Cerebellar cortex (tissue), 1 donor: ENCODE data around the gene GOLGA6A.
"Not testable (repeated sequence)": the region's sequence is repeated elsewhere in the genome, so short reads cannot be mapped to it uniquely, and the experiment has no call there.

Experiments
- DNase-seq: peaks from one replicate; pipeline ENCODE4 v3.0.0-alpha.2; 2015; ENCODE audit warnings: low spot score

The GOLGA6A gene

DNA sequence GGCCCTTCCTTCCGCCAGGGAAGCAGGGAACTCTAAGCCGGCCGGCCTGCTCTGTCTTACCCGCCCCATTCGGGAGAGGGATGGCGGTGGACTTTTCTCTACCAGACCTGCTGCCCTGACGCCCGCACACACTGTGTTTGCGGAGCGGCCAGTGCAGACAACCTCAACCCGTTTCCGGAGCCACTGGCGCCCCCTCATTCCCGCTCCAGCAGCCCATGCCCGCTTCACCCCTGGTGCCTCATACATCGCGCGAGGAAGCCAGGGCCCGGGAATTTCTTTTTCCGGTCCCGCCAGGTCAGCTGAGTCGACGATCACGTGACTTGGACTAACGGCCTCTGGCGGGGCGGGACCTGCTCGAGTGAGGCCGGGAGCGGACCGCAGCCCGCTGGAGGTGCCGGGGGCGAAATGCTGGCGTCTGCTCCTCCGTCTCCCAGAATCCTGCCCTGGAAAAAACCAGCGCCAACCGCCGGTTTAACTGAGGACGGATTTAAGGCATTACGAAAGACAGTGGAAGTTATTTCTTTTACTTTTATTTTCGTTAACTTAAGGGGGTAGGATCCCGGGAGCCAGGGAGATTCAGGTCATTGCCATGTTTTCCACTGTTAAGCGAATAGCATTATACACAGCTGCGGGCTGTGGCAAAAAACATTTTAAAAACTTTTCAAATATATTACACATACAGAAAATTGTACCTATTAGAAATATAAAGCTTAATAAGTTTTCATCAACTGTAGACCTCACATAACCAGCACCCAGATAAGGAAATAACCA, 17.8 kb upstream of the GOLGA6A start:
- peak; percentile 89 for DNase-seq

- not testable (repeated sequence) for DNase-seq
Observed at GRCh38 chr15:74096753-74097474, 14.6 kb upstream of the GOLGA6A start.

DNA sequence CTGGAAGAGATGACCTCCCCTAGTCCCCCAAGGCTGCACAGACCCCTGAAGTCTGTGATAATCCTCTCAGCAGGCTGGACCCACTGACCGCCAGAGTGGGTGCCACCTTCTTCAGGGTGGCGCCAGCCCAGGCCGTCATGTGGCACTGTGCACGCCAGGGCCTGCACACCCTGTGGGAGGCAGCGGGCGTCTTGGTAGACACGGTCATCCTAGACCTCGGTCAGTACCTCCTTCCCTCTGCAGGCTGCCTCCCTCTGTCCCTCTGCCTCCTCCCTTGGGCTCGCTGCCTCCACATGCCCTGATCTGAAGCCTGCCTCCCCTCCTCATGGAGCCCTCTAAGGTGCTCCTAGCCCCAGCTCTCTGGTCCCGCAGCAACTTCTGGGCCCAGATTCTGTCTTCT, 13.3 kb upstream of the GOLGA6A start:
- not testable (repeated sequence) for DNase-seq

DNA sequence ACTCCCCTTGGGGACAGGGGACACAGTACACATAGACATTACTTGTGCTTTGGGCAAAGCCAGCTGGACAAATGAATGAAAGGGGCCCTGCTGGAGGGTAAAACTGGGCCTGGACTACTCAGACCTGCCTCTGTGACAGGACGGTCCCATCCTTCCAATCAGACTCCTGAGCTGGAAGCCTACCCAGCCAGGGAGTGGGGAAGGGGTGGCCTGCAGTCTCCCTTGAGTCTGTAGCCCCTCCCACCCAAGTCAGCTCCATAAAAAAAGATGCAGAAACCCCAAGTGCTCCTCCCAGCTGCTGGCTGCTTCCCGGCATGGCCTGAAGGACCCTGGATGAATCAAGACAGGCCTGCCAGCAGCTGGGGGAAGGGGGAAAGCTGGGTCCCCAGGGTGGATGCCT, 12.2 kb upstream of the GOLGA6A start:
- DNase-seq: not testable (repeated sequence)

GRCh38 chr15:74075781-74076180, 6.6 kb downstream of the GOLGA6A start:
- not testable (repeated sequence) for DNase-seq

DNA sequence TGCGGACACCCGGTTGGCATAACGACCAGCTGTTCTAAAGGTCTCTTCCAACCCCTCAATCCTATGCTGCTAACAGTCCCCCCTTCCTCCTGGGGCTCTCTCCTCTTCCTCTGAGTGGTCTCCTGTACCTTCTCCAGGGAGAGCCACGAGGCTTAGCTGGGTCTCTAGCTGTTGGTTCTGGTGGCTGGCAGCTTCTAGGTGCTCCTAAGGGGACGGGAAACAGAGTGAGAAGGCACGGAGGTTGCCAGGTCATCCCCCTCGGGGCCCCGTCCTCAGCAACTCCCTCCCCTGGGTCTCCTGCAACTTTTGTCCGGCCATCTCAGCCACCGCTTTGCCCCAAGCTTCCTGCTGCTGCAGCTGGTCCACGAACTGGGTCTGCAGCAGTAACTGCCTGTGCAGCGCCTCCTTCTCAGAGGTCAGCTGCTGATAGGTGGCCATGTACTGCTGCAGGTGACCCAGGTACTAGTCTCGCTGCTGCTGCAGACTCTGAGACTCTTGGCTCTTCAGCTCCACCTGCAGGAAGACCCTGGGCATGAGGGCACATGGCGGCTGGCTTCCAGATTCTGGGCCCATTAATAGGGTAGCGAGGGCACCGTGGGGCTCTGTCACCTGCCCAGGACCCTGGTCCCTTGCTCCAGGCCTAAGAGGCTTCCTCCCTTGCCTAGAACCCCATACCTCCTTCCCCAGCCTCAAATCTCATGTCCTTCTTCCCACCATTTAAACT, 9.6 kb downstream of the GOLGA6A start:
- not testable (repeated sequence) for DNase-seq

- DNase-seq: not testable (repeated sequence)
Observed at GRCh38 chr15:74072132-74072531, 10.2 kb downstream of the GOLGA6A start.

- not testable (repeated sequence) for DNase-seq
Observed at GRCh38 chr15:74071645-74072044, 10.7 kb downstream of the GOLGA6A start.

DNA sequence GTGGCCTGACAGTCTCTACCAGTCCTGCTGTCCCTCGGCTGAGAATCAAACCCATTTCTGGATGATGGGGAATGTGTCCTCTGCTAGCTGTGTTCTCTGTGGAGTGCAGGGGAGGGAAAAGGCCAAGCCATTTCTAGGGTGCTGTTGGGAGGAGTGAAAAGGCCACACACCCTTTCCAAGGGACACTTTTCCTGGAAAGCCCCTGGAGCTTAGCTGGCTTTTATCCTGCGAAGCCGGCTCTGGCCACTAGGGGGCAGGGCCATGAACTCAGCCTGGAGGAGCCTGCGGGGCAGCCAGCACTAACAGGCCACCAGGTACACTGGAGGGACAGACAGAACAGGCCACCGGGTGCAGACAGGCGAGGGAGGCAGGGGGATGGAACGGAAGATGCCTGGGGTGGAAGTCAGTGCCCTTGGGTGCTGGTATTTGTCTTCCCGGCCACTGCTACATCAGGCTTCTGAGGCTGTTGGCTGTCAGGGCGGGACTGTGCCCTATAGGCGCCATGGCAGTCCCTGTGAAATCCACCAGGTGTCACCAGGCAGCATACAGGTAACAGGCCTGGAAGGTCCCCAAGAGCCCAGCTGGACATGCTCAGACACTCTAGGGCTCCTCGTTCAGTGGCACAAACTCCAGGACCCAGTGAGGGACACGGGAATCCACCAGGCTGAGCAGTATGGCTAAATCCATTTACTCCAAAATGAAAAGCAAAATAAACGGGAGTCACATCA, 16.5 kb downstream of the GOLGA6A start:
- DNase-seq: not testable (repeated sequence)

- DNase-seq: not testable (repeated sequence)
Observed at GRCh38 chr15:74064822-74065221, 17.5 kb downstream of the GOLGA6A start.

DNA sequence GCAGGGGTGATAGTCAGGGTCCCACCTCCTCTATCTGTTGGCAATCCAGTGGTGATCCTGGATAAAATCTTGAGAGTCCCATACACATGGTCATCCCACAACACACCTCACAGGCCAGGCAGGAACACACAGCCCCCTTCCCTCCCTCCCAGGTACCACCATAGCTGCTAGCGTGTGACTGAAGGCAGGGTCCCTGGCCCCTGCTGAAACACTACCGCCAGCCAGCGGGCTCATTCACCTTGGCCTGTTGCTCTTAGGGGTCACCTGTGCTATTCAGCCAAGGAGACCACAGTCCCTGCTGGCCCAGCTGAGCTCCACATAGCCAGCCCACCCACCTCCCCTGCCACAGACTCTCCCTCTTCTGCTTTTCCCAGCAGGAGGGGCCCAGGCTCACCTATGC, 18.2 kb downstream of the GOLGA6A start:
- DNase-seq: not testable (repeated sequence)

- not testable (repeated sequence) for DNase-seq
Observed at GRCh38 chr15:74063425-74064146, 18.8 kb downstream of the GOLGA6A start.

- no peak for DNase-seq
Observed at GRCh38 chr15:74062671-74063070, 19.7 kb downstream of the GOLGA6A start.

- DNase-seq: no peak
Observed at GRCh38 chr15:74062236-74062635, 20.1 kb downstream of the GOLGA6A start.

DNA sequence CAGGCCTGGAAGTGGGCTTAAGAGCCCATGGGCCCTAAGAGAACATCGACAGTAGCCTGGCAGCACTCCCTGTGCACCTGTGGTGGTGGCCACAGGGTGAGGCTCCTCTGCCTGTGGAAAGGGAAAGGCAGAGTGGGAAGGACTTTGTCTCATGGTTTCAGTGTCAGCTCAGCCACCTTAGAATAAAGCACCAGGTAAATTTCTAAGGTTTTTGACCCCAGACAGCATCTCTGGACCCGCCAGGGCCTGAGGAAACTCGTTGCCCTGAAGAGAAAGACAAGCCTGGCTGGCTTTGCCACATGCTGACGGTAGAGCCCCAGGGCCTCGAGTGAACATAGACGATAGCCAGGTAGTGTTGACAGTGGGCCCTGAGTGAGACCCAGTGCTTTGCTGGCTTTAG, 22.1 kb downstream of the GOLGA6A start:
- no peak for DNase-seq

GRCh38 chr15:74059050-74059833, 23.1 kb downstream of the GOLGA6A start:
- DNase-seq: not testable (repeated sequence)

DNA sequence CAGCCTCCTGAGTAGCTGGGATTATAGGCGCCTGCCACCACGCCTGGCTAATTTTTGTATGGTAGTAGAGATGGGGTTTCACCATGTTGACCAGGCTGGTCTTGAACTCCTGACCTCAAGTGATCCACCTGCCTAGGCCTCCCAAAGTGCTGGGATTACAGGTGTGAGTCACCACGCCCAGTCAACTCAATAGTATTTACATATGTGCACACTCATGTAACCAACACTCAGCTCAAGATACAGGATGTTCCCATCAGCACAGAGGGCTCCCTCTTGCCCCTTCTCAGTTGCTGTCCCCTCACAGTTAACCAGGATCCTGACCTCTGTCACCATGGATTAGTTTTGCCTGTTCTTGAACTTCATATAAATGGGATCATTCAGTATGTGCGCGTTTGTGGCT, 26.0 kb downstream of the GOLGA6A start:
- DNase-seq: not testable (repeated sequence)

- no peak for DNase-seq
Observed at GRCh38 chr15:74055804-74056203, 26.5 kb downstream of the GOLGA6A start.

- DNase-seq: peak; percentile 37
Observed at GRCh38 chr15:74053941-74054529, 28.3 kb downstream of the GOLGA6A start.

DNA sequence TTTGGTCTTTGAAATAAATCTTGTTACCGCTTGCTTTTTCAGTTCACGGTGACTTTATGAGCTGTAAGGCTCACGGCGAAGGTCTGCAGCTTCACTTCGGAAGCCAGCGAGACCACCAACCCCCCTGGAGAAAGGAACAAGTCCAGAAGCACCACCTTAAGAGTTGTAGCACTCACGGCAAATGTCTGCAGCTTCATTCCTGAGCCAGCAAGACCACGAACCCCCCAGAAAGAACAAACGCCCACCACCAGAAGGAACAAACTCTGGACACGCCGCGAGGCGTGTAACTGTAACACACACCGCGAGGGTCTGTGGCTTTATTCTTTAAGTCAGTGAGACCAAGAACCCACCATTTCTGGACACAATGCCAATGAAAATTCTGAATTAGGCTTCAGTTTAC, 28.8 kb downstream of the GOLGA6A start:
- DNase-seq: no peak
